PC-3 (cell line): ENCODE data around the gene CCDC110. TPM values are rescaled to one million over a fixed set of nuclear protein-coding genes. Genes with fewer than 3 reads are reported as not detected.
A peak's percentile ranks its signal among the peaks of the same experiment; 100 is the strongest.

Experiments used
- ATAC-seq: fragments of 200-7000 bp; cut with Tn5 transposase; 2 replicates; pipeline ENCODE4 v1.9.1; 2020; ENCODE audit warnings: mild to moderate bottlenecking, moderate library complexity
- BruUV-seq: library from RNA; stranded (reverse); fragments of 400-500 nt; replicated peaks from 2 replicates; lab custom pipeline; 2021; lab: Mats Ljungman, UMichigan
- CTCF ChIA-PET: fragments of 300-600 bp; sonication (Branson Sonifier 250); formaldehyde crosslinking; loops from one replicate; lab custom pipeline; 2022; ENCODE audit warnings: antibody characterized with exemption; lab: Charles Lee
- POLR2A ChIA-PET: fragments of 300-600 bp; sonication (Branson Sonifier 250); formaldehyde crosslinking; loops from one replicate; lab custom pipeline; 2022; ENCODE audit warnings: antibody characterized with exemption; ENCODE audit not compliant: unreplicated experiment; lab: Charles Lee
- DNase-seq: peaks from one replicate; pipeline ENCODE4 v3.0.0-alpha.2; 2015
- H2AFZ ChIP-seq: fragments of 300-600 bp; sonication (generic); 2 replicates; pipeline ENCODE4 v1.6.0; 2016; ENCODE audit warnings: antibody characterized with exemption, low read length
- H3F3A ChIP-seq: fragments of 300-600 bp; sonication (generic); one replicate; pipeline ENCODE4 v1.6.0; 2017; ENCODE audit warnings: antibody characterized with exemption, low read length, control low read depth, mild to moderate bottlenecking; ENCODE audit not compliant: unreplicated experiment
- H3K27ac ChIP-seq: fragments of 300-600 bp; sonication (generic); 2 replicates; pipeline ENCODE4 v1.5.1; 2016; ENCODE audit warnings: mild to moderate bottlenecking, low read length
- H3K27me3 ChIP-seq: fragments of 300-600 bp; sonication (generic); 2 replicates; pipeline ENCODE4 v1.6.1; 2016; ENCODE audit warnings: low read length, mixed read lengths
- H3K36me3 ChIP-seq: fragments of 300-600 bp; sonication (generic); 2 replicates; pipeline ENCODE4 v1.6.1; 2016; ENCODE audit warnings: low read depth, mixed run types, low read length, mixed read lengths
- H3K4me1 ChIP-seq: fragments of 300-600 bp; sonication (generic); 2 replicates; pipeline ENCODE4 v1.5.1; 2016; ENCODE audit warnings: low read length; ENCODE audit not compliant: insufficient read depth
- H3K4me2 ChIP-seq: fragments of 300-600 bp; sonication (generic); 2 replicates; pipeline ENCODE4 v1.6.0; 2016; ENCODE audit warnings: low read length
- H3K4me3 ChIP-seq: fragments of 300-600 bp; sonication (generic); 2 replicates; pipeline ENCODE4 v1.5.1; 2016; ENCODE audit warnings: mild to moderate bottlenecking, low read length, mixed read lengths
- H3K79me2 ChIP-seq: fragments of 300-600 bp; sonication (generic); 2 replicates; pipeline ENCODE4 v1.6.1; 2017; ENCODE audit warnings: low read length, mixed read lengths
- H3K9ac ChIP-seq: fragments of 300-600 bp; sonication (generic); 2 replicates; pipeline ENCODE4 v1.6.0; 2016; ENCODE audit warnings: mild to moderate bottlenecking, low read length
- H3K9me2 ChIP-seq: fragments of 300-600 bp; sonication (generic); replicated peaks from 2 replicates; pipeline ENCODE4 v1.6.1; 2016; ENCODE audit warnings: mixed run types, low read length, mixed read lengths
- H3K9me3 ChIP-seq: fragments of 300-600 bp; sonication (generic); 2 replicates; pipeline ENCODE4 v1.6.1; 2016; ENCODE audit warnings: low read length, mixed read lengths
- H4K20me1 ChIP-seq: fragments of 300-600 bp; sonication (generic); 2 replicates; pipeline ENCODE4 v1.6.1; 2016; ENCODE audit warnings: low read length, mixed read lengths
- EZH2 ChIP-seq: fragments of 300-600 bp; sonication (generic); IDR thresholded peaks from one replicate; pipeline ENCODE4 v1.6.1; 2017; ENCODE audit warnings: antibody characterized with exemption, mild to moderate bottlenecking, low read length; ENCODE audit not compliant: unreplicated experiment
- EZH2phosphoT487 ChIP-seq: fragments of 300-600 bp; sonication (generic); IDR thresholded peaks from 2 replicates; pipeline ENCODE4 v1.6.1; 2018; ENCODE audit warnings: mild to moderate bottlenecking, antibody characterized with exemption, low read length, borderline replicate concordance
- intact Hi-C: fragments of 100-400 bp; cut with micrococcal nuclease; formaldehyde crosslinking; loops from 2 replicates; pipeline ENCODE4 v1.9.0; 2023
- total RNA-seq: library from RNA; depleted of rRNA; stranded (reverse); fragments of >200 nt; gene quantifications from 2 replicates; pipeline ENCODE4 v1.2.3, GENCODE V29; 2014
- TF ChIP-seq, protein P1 (sequence below): fragments of 300-600 bp; sonication (generic); conservative IDR thresholded peaks from 2 replicates; pipeline ENCODE4 v1.5.1; 2017; ENCODE audit warnings: antibody characterized with exemption, low read depth, mild to moderate bottlenecking, low read length

CCDC110 gene
- total RNA-seq, 1 experiment from 2014 or later, result 0.62 TPM

DNA sequence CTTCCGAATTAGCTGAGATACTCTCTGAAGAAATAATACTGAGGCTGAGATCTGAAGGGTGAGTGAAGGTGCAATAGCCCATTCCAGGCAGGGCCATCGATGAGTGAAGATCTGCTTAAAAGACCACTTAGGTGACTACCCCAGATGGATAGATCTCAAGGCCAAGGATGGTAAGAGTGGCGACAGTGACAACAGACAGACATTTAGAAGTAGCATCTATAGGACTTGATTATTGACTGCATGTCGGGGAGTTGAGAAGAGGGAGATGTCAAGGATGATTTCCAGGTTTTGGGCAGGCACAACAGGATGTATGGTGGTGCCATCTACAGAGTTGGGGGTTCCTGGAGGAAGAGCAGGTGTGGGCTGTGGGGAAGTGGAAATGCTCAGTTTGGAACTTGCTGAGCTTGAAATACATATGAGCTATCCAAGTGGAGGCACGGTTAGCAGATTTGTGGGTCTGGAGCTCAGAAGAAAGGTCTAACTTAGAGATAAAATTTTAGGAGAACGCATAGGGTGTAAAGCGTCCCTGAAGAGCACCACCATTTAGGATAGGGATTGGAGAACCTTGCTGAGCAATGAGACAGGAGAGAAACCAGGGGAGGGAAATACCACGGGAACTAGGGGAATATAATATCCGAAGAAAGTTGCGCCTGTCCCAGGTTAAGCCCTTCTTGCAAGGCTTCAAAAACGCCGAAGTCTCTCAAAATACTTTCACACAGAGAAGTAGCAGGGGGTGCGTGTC lies 46.5 kb downstream of the CCDC110 start:
- intact Hi-C loops, result loop anchor here (2.0 kb wide), 1 partner anchor 28 kb away; the partner anchor contains the start of gene ANKRD37
- CTCF ChIA-PET, result interaction anchor here (1.0 kb wide), 1 partner anchor 173 kb away, joined by 3 read pairs; no protein-coding TSS in a partner anchor
- TSS peak; percentile 56 for BruUV-seq

DNA sequence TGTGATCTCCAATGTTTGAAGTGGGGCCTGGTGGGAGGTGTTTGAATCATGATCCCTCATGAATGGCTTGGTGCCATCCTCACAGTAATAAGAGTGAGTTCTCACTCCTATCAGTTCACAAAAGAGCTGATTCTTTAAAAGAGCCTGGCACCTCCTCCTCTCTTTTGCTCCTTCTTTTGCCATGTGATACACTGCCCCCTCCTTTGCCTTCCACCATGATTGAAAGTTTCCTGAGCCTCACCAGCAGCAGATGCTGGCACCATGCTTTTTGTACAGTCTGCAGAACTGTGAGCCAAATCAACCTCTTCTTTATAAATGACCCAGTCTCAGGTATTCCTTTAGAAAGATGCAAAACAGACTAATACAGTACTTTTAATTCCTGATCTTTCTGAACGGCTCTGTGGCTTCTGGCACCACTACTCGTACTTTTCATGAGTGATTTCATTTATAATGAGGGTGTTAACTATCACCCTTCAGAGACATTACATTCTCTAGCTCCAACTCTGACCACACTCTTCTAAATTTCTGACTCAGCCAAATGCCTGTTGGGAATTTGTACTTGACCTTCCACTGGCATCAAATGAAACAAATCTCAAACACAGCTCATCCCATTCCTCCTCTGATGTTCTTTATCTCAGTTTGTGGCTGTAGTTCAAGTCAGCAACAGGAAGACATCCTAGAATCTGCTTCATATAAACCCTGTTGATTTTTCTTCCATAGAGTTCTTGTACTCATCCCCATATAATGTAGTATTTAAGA lies 50.0 kb downstream of the CCDC110 start:
- Histone ChIP-seq H3K79me2 (peaks cover 22% of the 10 kb centered on the region), H3K27me3 (no peaks in the 10 kb centered on the region), H3K4me2 (no peak overlapping the region), H3K27ac (no peak overlapping the region), H2AFZ (no peak overlapping the region), H3F3A (no peaks in the 10 kb centered on the region), H4K20me1 (no peaks in the 10 kb centered on the region), H3K4me3 (no peak overlapping the region), H3K4me1 (peaks cover 5% of the 10 kb centered on the region), H3K9me3 (no peaks in the 10 kb centered on the region), H3K9ac (no peak overlapping the region), H3K9me2 (no peaks in the 10 kb centered on the region), H3K36me3 (no peaks in the 10 kb centered on the region)
- no TSS peak for BruUV-seq
- ChIA-PET CTCF (no interaction called here), POLR2A (no interaction called here)
- ATAC-seq (no peak), DNase-seq (no peak)
- TF ChIP-seq EZH2phosphoT487, result no peak
- TF ChIP-seq, protein P1, sequence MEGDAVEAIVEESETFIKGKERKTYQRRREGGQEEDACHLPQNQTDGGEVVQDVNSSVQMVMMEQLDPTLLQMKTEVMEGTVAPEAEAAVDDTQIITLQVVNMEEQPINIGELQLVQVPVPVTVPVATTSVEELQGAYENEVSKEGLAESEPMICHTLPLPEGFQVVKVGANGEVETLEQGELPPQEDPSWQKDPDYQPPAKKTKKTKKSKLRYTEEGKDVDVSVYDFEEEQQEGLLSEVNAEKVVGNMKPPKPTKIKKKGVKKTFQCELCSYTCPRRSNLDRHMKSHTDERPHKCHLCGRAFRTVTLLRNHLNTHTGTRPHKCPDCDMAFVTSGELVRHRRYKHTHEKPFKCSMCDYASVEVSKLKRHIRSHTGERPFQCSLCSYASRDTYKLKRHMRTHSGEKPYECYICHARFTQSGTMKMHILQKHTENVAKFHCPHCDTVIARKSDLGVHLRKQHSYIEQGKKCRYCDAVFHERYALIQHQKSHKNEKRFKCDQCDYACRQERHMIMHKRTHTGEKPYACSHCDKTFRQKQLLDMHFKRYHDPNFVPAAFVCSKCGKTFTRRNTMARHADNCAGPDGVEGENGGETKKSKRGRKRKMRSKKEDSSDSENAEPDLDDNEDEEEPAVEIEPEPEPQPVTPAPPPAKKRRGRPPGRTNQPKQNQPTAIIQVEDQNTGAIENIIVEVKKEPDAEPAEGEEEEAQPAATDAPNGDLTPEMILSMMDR, result no peak
- no peak for TF ChIP-seq EZH2
- intact Hi-C loops, result no loop called here

More for the DNA sequence above, 46.5 kb downstream of the CCDC110 start:
- TF ChIP-seq, protein P1, result no peak
- TF ChIP-seq EZH2phosphoT487 (no peak), EZH2 (no peak)
- Histone ChIP-seq H2AFZ (peak overlapping the region; percentile 97), H3K27ac (peak overlapping the region; percentile 83), H3K4me1 (peaks cover 5% of the 10 kb centered on the region), H3K9ac (peak overlapping the region; percentile 98), H3K9me2 (no peaks in the 10 kb centered on the region), H3K27me3 (no peaks in the 10 kb centered on the region), H3F3A (no peaks in the 10 kb centered on the region), H4K20me1 (no peaks in the 10 kb centered on the region), H3K36me3 (no peaks in the 10 kb centered on the region), H3K9me3 (no peaks in the 10 kb centered on the region), H3K4me2 (peak overlapping the region; percentile 87), H3K4me3 (peak overlapping the region; percentile 95), H3K79me2 (peaks cover 22% of the 10 kb centered on the region)
- ATAC-seq (peak; percentile 52), DNase-seq (no peak)
- POLR2A ChIA-PET, result interaction anchor here (0.6 to 1.0 kb wide), 5 partner anchors 14 to 119 kb away, joined by 3 to 5 read pairs (median 3); partner anchors contain the start of gene ANKRD37
